ENCODE data around the gene CRYBA2. TPM values are rescaled to one million over a fixed set of nuclear protein-coding genes. Genes with fewer than 3 reads are reported as not detected.

CRYBA2 gene
- total RNA-seq, 1 donor: not detected

DNA sequence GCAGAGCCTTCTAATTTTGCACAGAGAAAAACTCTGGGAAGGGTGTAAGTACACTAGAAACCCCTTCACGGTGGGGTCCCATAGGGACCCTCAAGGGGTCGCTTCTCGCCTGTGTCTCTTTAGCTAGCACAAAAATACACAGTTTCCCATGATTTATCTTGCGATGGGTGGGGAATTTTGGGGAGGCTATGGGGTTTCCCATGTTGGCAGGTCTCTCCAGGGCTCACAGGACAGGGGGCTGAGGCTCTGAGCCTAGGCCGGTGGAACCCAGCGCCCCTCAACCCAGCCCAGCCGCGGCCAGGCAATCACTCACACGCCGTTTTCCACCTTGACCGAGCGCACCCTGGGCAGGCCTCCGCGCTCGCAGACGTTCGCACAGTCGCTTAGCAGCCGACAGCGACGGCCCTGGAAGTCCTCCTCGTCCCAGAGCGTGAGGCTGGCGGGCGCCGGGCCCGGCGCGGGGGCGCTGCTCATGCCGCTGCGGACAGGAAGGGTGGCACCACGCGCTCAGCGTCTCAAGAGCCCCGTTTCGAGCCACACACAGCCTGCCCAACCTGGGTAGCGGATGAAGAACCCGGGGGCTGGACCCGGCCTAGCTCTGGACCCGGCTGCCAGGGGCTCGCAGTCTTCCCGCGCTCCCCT lies 398 bp downstream of the CRYBA2 start:
- peaks cover 79% of the 10 kb centered on the region for H3K27me3 ChIP-seq (ENCODE audit: insufficient read depth, low read length)
- no peak overlapping the region for H2AFZ ChIP-seq (ENCODE audit: low read length)
- no peak overlapping the region for H3K4me3 ChIP-seq (ENCODE audit: insufficient read depth, low read length)
- no peak overlapping the region for H3K27ac ChIP-seq (ENCODE audit: low read depth, low read length)
- peaks cover 7% of the 10 kb centered on the region for H4K20me1 ChIP-seq (ENCODE audit: insufficient read depth, low read length)
- H3K9me3 ChIP-seq (ENCODE audit: low read depth, low read length): no peaks in the 10 kb centered on the region
- no peak for TF ChIP-seq CTCF (IDR thresholded peaks at IDR 0.05; ENCODE audit: extremely low read depth, low read depth, low read length)
- peak overlapping the region; percentile 72 for H3K4me2 ChIP-seq (ENCODE audit: insufficient read depth, low read length)
- no peaks in the 10 kb centered on the region for H3K79me2 ChIP-seq (ENCODE audit: insufficient read depth, low read length)
- peak; percentile 88 for DNase-seq (ENCODE audit: insufficient read length, low spot score, missing footprints)
- peaks cover 6% of the 10 kb centered on the region for H3K4me1 ChIP-seq (ENCODE audit: insufficient read depth, low read length)
- H3K36me3 ChIP-seq (ENCODE audit: insufficient read depth, low read length): no peaks in the 10 kb centered on the region

- no peaks in the 10 kb centered on the region for H3K36me3 ChIP-seq (ENCODE audit: insufficient read depth, low read length)
- no peaks in the 10 kb centered on the region for H3K79me2 ChIP-seq (ENCODE audit: insufficient read depth, low read length)
- H4K20me1 ChIP-seq (ENCODE audit: insufficient read depth, low read length): peaks cover 7% of the 10 kb centered on the region
- no peaks in the 10 kb centered on the region for H3K9me3 ChIP-seq (ENCODE audit: low read depth, low read length)
- peaks cover 6% of the 10 kb centered on the region for H3K4me1 ChIP-seq (ENCODE audit: insufficient read depth, low read length)
- no peak overlapping the region for H3K4me2 ChIP-seq (ENCODE audit: insufficient read depth, low read length)
- H3K4me3 ChIP-seq (ENCODE audit: insufficient read depth, low read length): no peak overlapping the region
- H3K27ac ChIP-seq (ENCODE audit: low read depth, low read length): no peak overlapping the region
- no peak overlapping the region for H2AFZ ChIP-seq (ENCODE audit: low read length)
- TF ChIP-seq CTCF (IDR thresholded peaks at IDR 0.05; ENCODE audit: extremely low read depth, low read depth, low read length): no peak
- peaks cover 85% of the 10 kb centered on the region for H3K27me3 ChIP-seq (ENCODE audit: insufficient read depth, low read length)
- peak; percentile 50 for DNase-seq (ENCODE audit: insufficient read length, low spot score, missing footprints)
Measured at GRCh38 chr2:218992196-218992595, 1.0 kb downstream of the CRYBA2 start.

- Histone ChIP-seq H3K36me3 (ENCODE audit: insufficient read depth, low read length) (no peaks in the 10 kb centered on the region), H2AFZ (ENCODE audit: low read length) (no peak overlapping the region), H3K27me3 (ENCODE audit: insufficient read depth, low read length) (peaks cover 90% of the 10 kb centered on the region), H3K79me2 (ENCODE audit: insufficient read depth, low read length) (no peaks in the 10 kb centered on the region), H4K20me1 (ENCODE audit: insufficient read depth, low read length) (peaks cover 10% of the 10 kb centered on the region), H3K27ac (ENCODE audit: low read depth, low read length) (no peak overlapping the region), H3K4me3 (ENCODE audit: insufficient read depth, low read length) (no peak overlapping the region), H3K4me1 (ENCODE audit: insufficient read depth, low read length) (peaks cover 6% of the 10 kb centered on the region), H3K9me3 (ENCODE audit: low read depth, low read length) (no peaks in the 10 kb centered on the region), H3K4me2 (ENCODE audit: insufficient read depth, low read length) (no peak overlapping the region)
- TF ChIP-seq CTCF (IDR thresholded peaks at IDR 0.05; ENCODE audit: extremely low read depth, low read depth, low read length): no peak
- peak; percentile 97 for DNase-seq (ENCODE audit: insufficient read length, low spot score, missing footprints)
Measured at GRCh38 chr2:218991674-218992168, 1.5 kb downstream of the CRYBA2 start.

DNA sequence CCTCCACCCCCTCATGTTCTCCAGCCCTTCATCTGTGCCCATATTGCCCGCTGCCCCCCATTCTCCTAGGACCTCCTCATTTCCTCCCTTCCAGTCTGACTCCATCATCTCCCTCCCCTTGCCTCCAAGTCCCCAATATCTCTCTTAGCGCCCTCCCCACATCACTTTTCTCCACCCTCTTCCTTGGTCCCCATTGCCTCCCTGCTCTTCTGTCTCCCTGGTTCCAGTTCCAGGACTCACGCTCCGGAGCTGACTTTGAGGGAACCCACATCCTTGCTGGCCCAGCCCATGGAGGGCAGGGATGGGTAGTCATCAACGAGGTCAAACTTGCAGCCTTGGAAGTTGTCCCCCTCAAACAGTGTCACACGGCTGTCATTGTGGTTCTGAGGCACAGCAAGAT lies 2.6 kb downstream of the CRYBA2 start:
- no peaks in the 10 kb centered on the region for H3K9me3 ChIP-seq (ENCODE audit: low read depth, low read length)
- peaks cover 96% of the 10 kb centered on the region for H3K27me3 ChIP-seq (ENCODE audit: insufficient read depth, low read length)

More for the DNA sequence above, 2.6 kb downstream of the CRYBA2 start:
- Histone ChIP-seq H3K79me2 (ENCODE audit: insufficient read depth, low read length) (no peaks in the 10 kb centered on the region), H2AFZ (ENCODE audit: low read length) (no peak overlapping the region), H3K27ac (ENCODE audit: low read depth, low read length) (no peak overlapping the region), H3K36me3 (ENCODE audit: insufficient read depth, low read length) (no peaks in the 10 kb centered on the region), H3K4me3 (ENCODE audit: insufficient read depth, low read length) (no peak overlapping the region), H3K4me2 (ENCODE audit: insufficient read depth, low read length) (no peak overlapping the region), H3K4me1 (ENCODE audit: insufficient read depth, low read length) (peaks cover 6% of the 10 kb centered on the region), H4K20me1 (ENCODE audit: insufficient read depth, low read length) (peaks cover 7% of the 10 kb centered on the region)
- TF ChIP-seq CTCF (IDR thresholded peaks at IDR 0.05; ENCODE audit: extremely low read depth, low read depth, low read length): no peak
- DNase-seq (ENCODE audit: insufficient read length, low spot score, missing footprints): no peak
